Measurements from ENCODE around the gene BBS9.

Gene BBS9

DNA sequence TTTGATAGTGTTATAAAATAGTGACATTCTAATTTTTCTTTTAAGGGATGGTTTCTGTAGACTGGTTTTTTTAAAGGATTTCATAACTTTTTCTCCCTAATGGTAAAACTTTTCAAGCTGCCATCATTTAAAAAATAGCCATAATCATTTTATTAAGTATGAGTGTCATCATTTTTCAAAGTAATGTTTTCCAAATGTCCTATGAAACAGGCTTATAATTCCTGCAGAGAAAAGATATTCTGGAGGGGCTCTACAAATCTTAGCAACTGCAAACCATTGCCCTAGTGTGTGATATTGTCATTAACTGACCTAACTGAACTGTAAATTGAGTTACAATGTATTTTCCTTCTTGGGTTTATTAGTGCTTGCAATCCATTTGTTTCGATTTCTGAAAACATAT is 226.0 kb downstream of the BBS9 start:
- peaks cover 2 to 11% of the 10 kb centered on the region in 2 experiments for H3K36me3 ChIP-seq (ENCODE audit: control insufficient read depth in 1 of 2, insufficient read depth in 2 of 2, low read depth in 1 of 2, low read length in 2 of 2)
- no peaks in the 10 kb centered on the region for H3K79me1 ChIP-seq (replicated peaks; ENCODE audit: low read length, poor library complexity, severe bottlenecking)
- WGBS: no CpG with 5 or more reads among the region's 1 CpG
- H2BK120ac ChIP-seq (ENCODE audit: low read depth, low read length): no peak overlapping the region
- no peak overlapping the region for H3K4ac ChIP-seq (ENCODE audit: low read depth in 1 of 2, low read length in 2 of 2)
- H3K4me1 ChIP-seq (ENCODE audit: control insufficient read depth, insufficient read depth, low read depth, low read length): no peaks in the 10 kb centered on the region
- no peak overlapping the region for H4K91ac ChIP-seq (ENCODE audit: low read length)
- H3K27me3 ChIP-seq (ENCODE audit: control insufficient read depth in 1 of 2, insufficient read depth in 1 of 2, low read length in 2 of 2): no peaks in the 10 kb centered on the region
- H3K9me3 ChIP-seq (ENCODE audit: control insufficient read depth, low read length): no peaks in the 10 kb centered on the region
- H3K23ac ChIP-seq (ENCODE audit: low read length in 2 of 2): no peak overlapping the region
- H3K4me2 ChIP-seq (ENCODE audit: low read length, poor library complexity, severe bottlenecking): no peak overlapping the region
- DNase-seq: no peak
- no peak overlapping the region for H2BK5ac ChIP-seq (ENCODE audit: low read depth, low read length, poor library complexity, severe bottlenecking)
- H2BK12ac ChIP-seq (ENCODE audit: low read length in 2 of 2): no peak overlapping the region
- H2AK5ac ChIP-seq (ENCODE audit: low read length, severe bottlenecking): no peak overlapping the region
- H2BK15ac ChIP-seq (ENCODE audit: low read depth, poor library complexity, severe bottlenecking): no peak overlapping the region
- no peak overlapping the region for H4K8ac ChIP-seq (ENCODE audit: low read length)
- H3K27ac ChIP-seq (ENCODE audit: low read length, poor library complexity, severe bottlenecking): no peak overlapping the region
- H3K14ac ChIP-seq (ENCODE audit: low read length in 2 of 2): no peak overlapping the region
- H3K18ac ChIP-seq (ENCODE audit: low read depth in 1 of 2, low read length in 2 of 2): no peak overlapping the region
- no peak overlapping the region for H2AFZ ChIP-seq (ENCODE audit: low read depth, low read length)
- no peak overlapping the region for H3K4me3 ChIP-seq (ENCODE audit: insufficient read depth in 1 of 2, low read depth in 1 of 2, low read length in 2 of 2)
- H3K9ac ChIP-seq (ENCODE audit: low read length): no peak overlapping the region

DNA sequence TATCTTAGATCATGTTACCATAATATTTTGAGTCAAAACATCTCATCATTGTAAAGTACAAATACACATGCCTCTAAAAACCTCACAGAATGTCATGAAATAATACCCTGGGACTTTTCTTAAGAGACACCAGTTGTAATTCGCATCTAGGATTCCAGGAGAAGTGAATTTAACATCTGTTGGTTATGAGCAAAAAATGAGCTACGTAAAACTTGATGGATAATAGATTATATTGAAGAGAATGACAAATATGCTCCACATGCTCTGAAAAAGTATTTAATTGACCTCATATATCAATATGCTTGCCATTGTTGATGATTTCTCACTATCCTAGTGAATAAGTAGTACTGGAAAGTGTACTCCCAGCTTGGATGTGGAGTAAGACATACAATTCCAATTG is 227.0 kb downstream of the BBS9 start:
- no peak overlapping the region for H2BK15ac ChIP-seq (ENCODE audit: low read depth, poor library complexity, severe bottlenecking)
- H3K36me3 ChIP-seq (ENCODE audit: control insufficient read depth in 1 of 2, insufficient read depth in 2 of 2, low read depth in 1 of 2, low read length in 2 of 2): peaks cover 2 to 4% of the 10 kb centered on the region in 2 experiments
- no peak for DNase-seq
- H2BK120ac ChIP-seq (ENCODE audit: low read depth, low read length): no peak overlapping the region
- no peak overlapping the region for H3K27ac ChIP-seq (ENCODE audit: low read length, poor library complexity, severe bottlenecking)
- H3K4me3 ChIP-seq (ENCODE audit: insufficient read depth in 1 of 2, low read depth in 1 of 2, low read length in 2 of 2): no peak overlapping the region
- WGBS: no CpG with 5 or more reads among the region's 2 CpGs
- H3K4me2 ChIP-seq (ENCODE audit: low read length, poor library complexity, severe bottlenecking): no peak overlapping the region
- no peaks in the 10 kb centered on the region for H3K9me3 ChIP-seq (ENCODE audit: control insufficient read depth, low read length)
- H4K8ac ChIP-seq (ENCODE audit: low read length): no peak overlapping the region
- H3K27me3 ChIP-seq (ENCODE audit: control insufficient read depth in 1 of 2, insufficient read depth in 1 of 2, low read length in 2 of 2): no peaks in the 10 kb centered on the region
- no peak overlapping the region for H3K9ac ChIP-seq (ENCODE audit: low read length)
- no peak overlapping the region for H3K23ac ChIP-seq (ENCODE audit: low read length in 2 of 2)
- no peaks in the 10 kb centered on the region for H3K79me1 ChIP-seq (replicated peaks; ENCODE audit: low read length, poor library complexity, severe bottlenecking)
- no peak overlapping the region for H3K14ac ChIP-seq (ENCODE audit: low read length in 2 of 2)
- H3K4me1 ChIP-seq (ENCODE audit: control insufficient read depth, insufficient read depth, low read depth, low read length): no peaks in the 10 kb centered on the region
- H2BK12ac ChIP-seq (ENCODE audit: low read length in 2 of 2): no peak overlapping the region
- H3K4ac ChIP-seq (ENCODE audit: low read depth in 1 of 2, low read length in 2 of 2): no peak overlapping the region
- no peak overlapping the region for H3K18ac ChIP-seq (ENCODE audit: low read depth in 1 of 2, low read length in 2 of 2)
- no peak overlapping the region for H2BK5ac ChIP-seq (ENCODE audit: low read depth, low read length, poor library complexity, severe bottlenecking)
- no peak overlapping the region for H2AFZ ChIP-seq (ENCODE audit: low read depth, low read length)
- H4K91ac ChIP-seq (ENCODE audit: low read length): no peak overlapping the region
- H2AK5ac ChIP-seq (ENCODE audit: low read length, severe bottlenecking): no peak overlapping the region

DNA sequence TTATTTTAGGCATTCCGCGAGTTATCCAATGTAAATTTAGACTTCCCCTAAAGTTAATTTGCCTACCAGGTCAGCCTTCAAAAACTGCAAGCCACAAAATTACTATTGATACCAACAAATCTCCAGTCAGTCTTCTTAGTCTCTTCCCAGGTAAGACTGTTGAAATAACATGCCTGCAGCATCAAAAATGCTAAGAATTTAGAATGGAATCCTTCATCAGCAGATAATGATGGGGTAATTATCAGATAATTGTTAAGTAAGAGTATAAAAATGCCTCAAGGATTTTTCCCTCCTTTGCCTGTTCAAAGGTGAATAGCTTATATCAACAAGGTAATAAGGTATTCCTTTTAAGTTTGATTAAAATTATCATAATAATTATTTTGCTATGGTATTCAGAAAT is 228.5 kb downstream of the BBS9 start:
- Histone ChIP-seq H3K27ac (ENCODE audit: low read length, poor library complexity, severe bottlenecking) (no peak overlapping the region), H3K4ac (ENCODE audit: low read depth in 1 of 2, low read length in 2 of 2) (no peak overlapping the region), H3K27me3 (ENCODE audit: control insufficient read depth in 1 of 2, insufficient read depth in 1 of 2, low read length in 2 of 2) (no peaks in the 10 kb centered on the region), H3K18ac (ENCODE audit: low read depth in 1 of 2, low read length in 2 of 2) (no peak overlapping the region), H3K4me3 (ENCODE audit: insufficient read depth in 1 of 2, low read depth in 1 of 2, low read length in 2 of 2) (no peak overlapping the region), H3K4me1 (ENCODE audit: control insufficient read depth, insufficient read depth, low read depth, low read length) (no peaks in the 10 kb centered on the region), H4K91ac (ENCODE audit: low read length) (no peak overlapping the region), H4K8ac (ENCODE audit: low read length) (no peak overlapping the region), H3K9ac (ENCODE audit: low read length) (no peak overlapping the region), H2AFZ (ENCODE audit: low read depth, low read length) (no peak overlapping the region), H2BK12ac (ENCODE audit: low read length in 2 of 2) (no peak overlapping the region), H2BK5ac (ENCODE audit: low read depth, low read length, poor library complexity, severe bottlenecking) (no peak overlapping the region), H3K9me3 (ENCODE audit: control insufficient read depth, low read length) (no peaks in the 10 kb centered on the region), H3K79me1 (replicated peaks; ENCODE audit: low read length, poor library complexity, severe bottlenecking) (no peaks in the 10 kb centered on the region), H2AK5ac (ENCODE audit: low read length, severe bottlenecking) (no peak overlapping the region), H2BK15ac (ENCODE audit: low read depth, poor library complexity, severe bottlenecking) (no peak overlapping the region), H3K14ac (ENCODE audit: low read length in 2 of 2) (no peak overlapping the region), H3K4me2 (ENCODE audit: low read length, poor library complexity, severe bottlenecking) (no peak overlapping the region), H2BK120ac (ENCODE audit: low read depth, low read length) (no peak overlapping the region), H3K36me3 (ENCODE audit: control insufficient read depth in 1 of 2, insufficient read depth in 2 of 2, low read depth in 1 of 2, low read length in 2 of 2) (no peaks in the 10 kb centered on the region), H3K23ac (ENCODE audit: low read length in 2 of 2) (no peak overlapping the region)
- WGBS: 98% methylated on average over 2 of the region's 2 CpGs
- no peak for DNase-seq

DNA sequence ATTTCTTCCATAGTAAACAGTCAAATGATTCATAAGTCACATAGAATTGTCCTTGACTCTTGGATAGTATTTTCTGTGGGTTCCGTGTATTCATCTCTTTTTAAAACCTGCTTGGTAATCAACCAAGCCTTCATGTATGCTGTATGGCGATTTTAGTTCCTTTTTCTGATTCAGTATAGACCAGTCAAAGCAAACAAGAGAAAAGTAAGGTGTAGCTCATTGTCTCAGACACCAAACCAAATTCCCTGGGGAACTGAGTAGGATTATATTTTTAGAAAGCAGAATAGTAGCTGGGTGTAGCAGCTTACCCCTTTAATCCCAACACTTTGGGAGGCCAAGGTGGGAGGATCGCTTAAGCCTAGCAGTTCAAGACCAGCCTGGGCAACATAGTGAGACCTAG is 240.5 kb downstream of the BBS9 start:
- H2BK120ac ChIP-seq (ENCODE audit: low read depth, low read length): no peak overlapping the region
- H3K14ac ChIP-seq (ENCODE audit: low read length in 2 of 2): no peak overlapping the region
- no peak overlapping the region for H2AFZ ChIP-seq (ENCODE audit: low read depth, low read length)
- H3K4me2 ChIP-seq (ENCODE audit: low read length, poor library complexity, severe bottlenecking): no peak overlapping the region
- H3K9ac ChIP-seq (ENCODE audit: low read length): no peak overlapping the region
- H3K18ac ChIP-seq (ENCODE audit: low read depth in 1 of 2, low read length in 2 of 2): no peak overlapping the region
- peaks cover 0 to 20% of the 10 kb centered on the region in 2 experiments for H3K36me3 ChIP-seq (ENCODE audit: control insufficient read depth in 1 of 2, insufficient read depth in 2 of 2, low read depth in 1 of 2, low read length in 2 of 2)
- no peak overlapping the region for H2BK15ac ChIP-seq (ENCODE audit: low read depth, poor library complexity, severe bottlenecking)
- no peaks in the 10 kb centered on the region for H3K79me1 ChIP-seq (replicated peaks; ENCODE audit: low read length, poor library complexity, severe bottlenecking)
- no peak overlapping the region for H4K8ac ChIP-seq (ENCODE audit: low read length)
- H2BK12ac ChIP-seq (ENCODE audit: low read length in 2 of 2): no peak overlapping the region
- no peak overlapping the region for H2AK5ac ChIP-seq (ENCODE audit: low read length, severe bottlenecking)
- H2BK5ac ChIP-seq (ENCODE audit: low read depth, low read length, poor library complexity, severe bottlenecking): no peak overlapping the region
- H3K4me3 ChIP-seq (ENCODE audit: insufficient read depth in 1 of 2, low read depth in 1 of 2, low read length in 2 of 2): no peak overlapping the region
- H3K9me3 ChIP-seq (ENCODE audit: control insufficient read depth, low read length): peaks cover 11% of the 10 kb centered on the region
- DNase-seq: no peak
- H3K4me1 ChIP-seq (ENCODE audit: control insufficient read depth, insufficient read depth, low read depth, low read length): no peaks in the 10 kb centered on the region
- H3K27ac ChIP-seq (ENCODE audit: low read length, poor library complexity, severe bottlenecking): no peak overlapping the region
- no peak overlapping the region for H3K4ac ChIP-seq (ENCODE audit: low read depth in 1 of 2, low read length in 2 of 2)
- H3K27me3 ChIP-seq (ENCODE audit: control insufficient read depth in 1 of 2, insufficient read depth in 1 of 2, low read length in 2 of 2): no peaks in the 10 kb centered on the region
- no peak overlapping the region for H4K91ac ChIP-seq (ENCODE audit: low read length)
- WGBS: 100% methylated on average over 3 of the region's 3 CpGs
- H3K23ac ChIP-seq (ENCODE audit: low read length in 2 of 2): no peak overlapping the region
